Neural crest cell (in vitro differentiated cells): Measurements from ENCODE around the gene NMUR1. TPM values are rescaled to one million over a fixed set of nuclear protein-coding genes. Genes with fewer than 3 reads are reported as not detected.

ENCODE experiments used
- DNase-seq: peaks from one replicate; pipeline ENCODE4 v3.0.0; 2021; ENCODE audit warnings: low read depth, mixed read lengths, low spot score
- H3K27ac Mint-ChIP-seq: one replicate; pipeline ENCODE4 v1.8.0; 2021; ENCODE audit warnings: mild to moderate bottlenecking, mixed read lengths; ENCODE audit not compliant: unreplicated experiment
- H3K27me3 Mint-ChIP-seq: 2 replicates; pipeline ENCODE4 v1.8.0; 2021; ENCODE audit warnings: low read depth, mild to moderate bottlenecking, mixed read lengths
- H3K36me3 Mint-ChIP-seq: 2 replicates; pipeline ENCODE4 v1.8.0; 2021; ENCODE audit warnings: low read depth, mild to moderate bottlenecking, mixed read lengths
- H3K4me1 Mint-ChIP-seq: 2 replicates; pipeline ENCODE4 v1.8.0; 2021; ENCODE audit warnings: mixed read lengths
- H3K4me3 Mint-ChIP-seq: one replicate; pipeline ENCODE4 v1.8.0; 2021; ENCODE audit warnings: mild to moderate bottlenecking, mixed read lengths
- H3K9me3 Mint-ChIP-seq: 2 replicates; pipeline ENCODE4 v1.8.0; 2021; ENCODE audit warnings: mixed read lengths
- total RNA-seq: library from RNA; stranded (reverse); gene quantifications from 2 replicates; pipeline ENCODE4 v1.2.1, GENCODE V29; 2021
- TF ChIP-seq, protein P1 (sequence below): fragments of 200-600 bp; sonication (generic); conservative IDR thresholded peaks from 2 replicates; pipeline ENCODE4 v1.5.0; 2021; ENCODE audit warnings: antibody characterized with exemption, mild to moderate bottlenecking

The NMUR1 gene
- total RNA-seq, 1 donor from 2014 or later = not detected

GRCh38 chr2:231486851-231487596 is 43.2 kb downstream of the NMUR1 start:
- TF ChIP-seq, protein P1, sequence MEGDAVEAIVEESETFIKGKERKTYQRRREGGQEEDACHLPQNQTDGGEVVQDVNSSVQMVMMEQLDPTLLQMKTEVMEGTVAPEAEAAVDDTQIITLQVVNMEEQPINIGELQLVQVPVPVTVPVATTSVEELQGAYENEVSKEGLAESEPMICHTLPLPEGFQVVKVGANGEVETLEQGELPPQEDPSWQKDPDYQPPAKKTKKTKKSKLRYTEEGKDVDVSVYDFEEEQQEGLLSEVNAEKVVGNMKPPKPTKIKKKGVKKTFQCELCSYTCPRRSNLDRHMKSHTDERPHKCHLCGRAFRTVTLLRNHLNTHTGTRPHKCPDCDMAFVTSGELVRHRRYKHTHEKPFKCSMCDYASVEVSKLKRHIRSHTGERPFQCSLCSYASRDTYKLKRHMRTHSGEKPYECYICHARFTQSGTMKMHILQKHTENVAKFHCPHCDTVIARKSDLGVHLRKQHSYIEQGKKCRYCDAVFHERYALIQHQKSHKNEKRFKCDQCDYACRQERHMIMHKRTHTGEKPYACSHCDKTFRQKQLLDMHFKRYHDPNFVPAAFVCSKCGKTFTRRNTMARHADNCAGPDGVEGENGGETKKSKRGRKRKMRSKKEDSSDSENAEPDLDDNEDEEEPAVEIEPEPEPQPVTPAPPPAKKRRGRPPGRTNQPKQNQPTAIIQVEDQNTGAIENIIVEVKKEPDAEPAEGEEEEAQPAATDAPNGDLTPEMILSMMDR = no peak
- Mint-ChIP-seq H3K36me3 (peaks cover 6% of the 10 kb centered on the region), H3K4me1 (no peaks in the 10 kb centered on the region), H3K9me3 (peaks cover 4% of the 10 kb centered on the region), H3K4me3 (no peak overlapping the region), H3K27me3 (no peaks in the 10 kb centered on the region), H3K27ac (peak overlapping the region; percentile 63)
- DNase-seq = no peak

- Mint-ChIP-seq H3K4me1 (no peaks in the 10 kb centered on the region), H3K36me3 (peaks cover 4% of the 10 kb centered on the region), H3K27me3 (no peaks in the 10 kb centered on the region), H3K27ac (no peak overlapping the region), H3K4me3 (no peak overlapping the region), H3K9me3 (peaks cover 2% of the 10 kb centered on the region)
- DNase-seq = no peak
- TF ChIP-seq, protein P1 = no peak
Measured at GRCh38 chr2:231483398-231484329, 46.6 kb downstream of the NMUR1 start.

DNA sequence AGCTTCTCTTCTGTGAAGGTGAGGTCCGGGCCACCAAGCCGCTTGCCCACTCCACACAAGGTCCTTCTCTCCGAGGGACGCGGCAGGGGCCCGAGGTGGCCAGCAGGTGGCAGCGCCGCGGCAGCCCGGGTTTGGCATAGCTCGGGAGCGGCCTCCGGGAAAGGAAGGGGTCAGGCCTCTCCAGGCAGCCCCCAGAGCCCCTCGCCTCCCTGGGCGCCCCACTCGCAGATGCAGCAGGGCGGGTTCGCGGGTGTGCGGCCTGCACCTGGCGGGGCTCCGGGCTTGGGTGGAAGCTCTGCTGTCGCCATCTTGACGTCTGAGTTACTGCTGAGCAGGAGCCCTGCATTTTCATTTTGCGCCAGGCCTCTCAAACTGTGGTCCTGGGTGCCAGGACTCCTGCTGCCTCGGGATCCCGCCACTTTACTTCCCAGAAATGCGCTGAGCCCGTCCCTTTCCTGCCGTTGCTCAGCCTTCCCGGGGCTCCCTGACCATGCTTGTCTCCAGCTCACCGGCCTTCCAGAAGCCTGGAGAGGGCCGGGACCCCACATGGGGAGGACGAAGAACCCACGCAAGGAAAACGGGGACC is 47.3 kb downstream of the NMUR1 start:
- H3K27ac Mint-ChIP-seq = no peak overlapping the region
- no peaks in the 10 kb centered on the region for H3K27me3 Mint-ChIP-seq

DNA sequence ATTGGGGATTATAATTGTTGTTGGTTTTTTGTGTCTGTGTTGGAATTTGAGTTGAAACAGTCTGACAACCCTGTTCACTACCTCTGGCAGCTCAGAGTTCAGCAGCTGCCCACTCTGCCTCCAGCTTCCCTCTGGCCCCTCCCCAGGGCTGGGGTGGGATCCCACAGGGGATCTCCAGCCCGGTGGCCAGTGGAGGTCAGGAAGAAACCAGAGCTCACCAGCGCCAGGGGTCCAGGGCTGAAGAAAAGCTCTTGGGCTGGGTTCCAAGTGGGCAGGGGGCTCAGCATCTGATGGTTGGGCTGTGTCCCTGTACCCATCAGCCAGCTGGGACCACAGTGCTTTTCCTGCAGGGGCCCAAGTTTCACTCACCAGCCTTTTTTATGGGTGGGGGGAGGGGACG is 49.5 kb downstream of the NMUR1 start:
- no peak overlapping the region for H3K4me3 Mint-ChIP-seq
- H3K4me1 Mint-ChIP-seq = no peaks in the 10 kb centered on the region
- no peaks in the 10 kb centered on the region for H3K27me3 Mint-ChIP-seq
- no peak for DNase-seq
- no peak overlapping the region for H3K27ac Mint-ChIP-seq
- H3K9me3 Mint-ChIP-seq = no peaks in the 10 kb centered on the region
- no peaks in the 10 kb centered on the region for H3K36me3 Mint-ChIP-seq
- TF ChIP-seq, protein P1 = no peak

More for the DNA sequence above, 47.3 kb downstream of the NMUR1 start:
- no peaks in the 10 kb centered on the region for H3K4me1 Mint-ChIP-seq
- H3K4me3 Mint-ChIP-seq = no peak overlapping the region
- TF ChIP-seq, protein P1 = peak; percentile 81
- no peaks in the 10 kb centered on the region for H3K36me3 Mint-ChIP-seq
- peak; percentile 72 for DNase-seq
- H3K9me3 Mint-ChIP-seq = no peaks in the 10 kb centered on the region

- Mint-ChIP-seq H3K4me3 (no peak overlapping the region), H3K4me1 (no peaks in the 10 kb centered on the region), H3K27ac (no peak overlapping the region), H3K9me3 (no peaks in the 10 kb centered on the region), H3K27me3 (no peaks in the 10 kb centered on the region), H3K36me3 (no peaks in the 10 kb centered on the region)
- TF ChIP-seq, protein P1 = no peak
- DNase-seq = no peak
Measured at GRCh38 chr2:231479455-231479854, 50.8 kb downstream of the NMUR1 start.
